CD4-positive, alpha-beta T cell treated with Interleukin-10 for 1 hour (primary cell): Measurements from ENCODE around the gene SNX21.

Experiments
- DNase-seq: peaks from one replicate; pipeline ENCODE4 v3.0.0-alpha.2; 2020

Gene SNX21

DNA sequence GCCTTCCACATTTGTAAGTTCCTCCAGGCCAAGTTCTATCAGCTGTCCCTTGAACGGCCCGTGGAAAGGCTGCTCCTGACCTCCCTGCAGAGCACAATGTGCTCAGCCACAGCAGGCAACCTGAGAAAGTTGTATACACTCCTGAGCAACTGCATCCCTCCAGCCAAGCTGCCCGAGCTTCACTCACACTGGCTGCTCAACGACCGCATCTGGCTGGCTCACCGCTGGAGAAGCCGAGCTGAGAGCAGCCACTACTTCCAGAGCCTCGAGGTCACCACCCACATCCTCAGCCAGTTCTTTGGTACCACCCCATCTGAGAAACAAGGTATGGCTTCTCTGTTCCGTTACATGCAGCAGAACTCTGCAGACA is 49.5 kb downstream of the SNX21 start:
- DNase-seq = no peak

DNA sequence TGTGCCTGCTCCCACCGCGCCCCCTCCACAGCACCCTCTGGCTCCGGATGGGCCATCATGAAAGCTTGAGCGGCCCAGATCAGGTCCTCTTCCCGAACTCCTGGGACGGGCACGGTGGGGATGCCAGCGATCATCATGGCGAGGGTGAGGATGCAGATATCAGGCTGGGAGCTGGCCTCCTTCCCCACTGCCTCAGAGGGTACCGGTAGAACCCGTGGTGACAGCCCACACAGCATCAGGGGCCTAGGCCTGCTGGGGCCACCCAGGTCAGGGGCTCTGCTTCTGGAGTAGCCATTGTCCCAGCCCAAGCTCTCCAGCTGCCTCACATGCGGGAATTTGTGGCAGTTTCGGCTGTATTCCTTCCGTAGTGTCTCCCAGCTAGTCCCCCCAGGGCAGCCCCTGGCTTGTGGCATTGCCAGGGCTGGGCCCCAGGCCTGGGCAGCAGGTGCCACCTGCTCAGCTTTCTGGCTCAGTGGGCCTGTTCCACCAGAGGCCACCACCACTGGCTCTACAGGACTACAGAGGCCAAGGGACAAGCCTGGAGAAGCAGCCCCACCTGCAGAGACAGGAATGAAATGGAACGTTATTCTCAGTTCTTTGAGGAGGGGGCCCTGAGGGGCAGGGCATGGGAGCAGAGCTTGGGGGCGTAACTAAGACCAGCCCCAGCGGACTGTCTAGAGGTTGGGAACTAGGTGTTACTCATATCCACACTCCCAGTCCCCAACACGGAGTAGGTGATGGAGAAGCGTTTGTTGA is 53.2 kb downstream of the SNX21 start:
- DNase-seq = no peak

DNA sequence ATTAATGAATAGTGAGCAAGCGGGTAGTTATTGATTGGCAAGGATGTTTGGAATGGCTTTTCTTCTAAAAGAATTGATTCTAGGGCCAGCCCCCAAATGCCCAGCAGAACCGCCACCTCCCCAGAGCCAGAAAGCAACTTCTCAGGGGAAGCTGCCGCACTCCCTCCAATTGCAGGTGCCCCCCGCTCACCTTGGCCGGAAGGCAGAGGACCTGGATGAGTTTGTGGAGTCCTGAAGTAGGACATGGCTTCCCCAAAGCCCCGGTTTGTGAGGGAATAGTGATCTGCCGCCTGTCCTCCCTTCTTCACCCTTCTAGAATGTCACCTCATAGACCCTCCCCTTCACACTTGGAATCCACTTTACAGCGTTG is 53.7 kb downstream of the SNX21 start, which contains the start of gene SPATA25:
Gene SPATA25, minus strand, starts transcription at position 277 of the 370 bp plus-strand sequence. Its CDS starts 32 bp downstream, at position 245.
- DNase-seq = no peak

DNA sequence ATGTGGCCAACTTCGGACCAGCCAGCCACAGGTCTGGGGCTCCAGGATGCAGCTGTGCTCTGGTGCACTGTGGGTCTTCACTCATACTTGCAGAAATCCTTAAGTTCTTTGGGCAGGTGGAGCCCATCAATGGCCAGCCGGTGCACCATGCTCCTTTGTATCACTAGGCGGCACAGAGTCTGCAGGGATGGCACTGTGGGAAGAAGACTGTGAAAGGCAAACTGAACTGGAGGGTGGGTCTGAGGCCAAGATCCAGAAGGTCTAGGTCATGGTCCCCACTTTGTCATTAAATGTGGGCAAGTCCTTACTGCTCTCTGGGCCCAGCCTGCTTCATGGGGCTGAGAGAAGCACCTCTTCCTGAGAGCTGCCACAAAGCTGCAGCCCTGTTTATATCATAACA is 55.1 kb downstream of the SNX21 start:
- no peak for DNase-seq

DNA sequence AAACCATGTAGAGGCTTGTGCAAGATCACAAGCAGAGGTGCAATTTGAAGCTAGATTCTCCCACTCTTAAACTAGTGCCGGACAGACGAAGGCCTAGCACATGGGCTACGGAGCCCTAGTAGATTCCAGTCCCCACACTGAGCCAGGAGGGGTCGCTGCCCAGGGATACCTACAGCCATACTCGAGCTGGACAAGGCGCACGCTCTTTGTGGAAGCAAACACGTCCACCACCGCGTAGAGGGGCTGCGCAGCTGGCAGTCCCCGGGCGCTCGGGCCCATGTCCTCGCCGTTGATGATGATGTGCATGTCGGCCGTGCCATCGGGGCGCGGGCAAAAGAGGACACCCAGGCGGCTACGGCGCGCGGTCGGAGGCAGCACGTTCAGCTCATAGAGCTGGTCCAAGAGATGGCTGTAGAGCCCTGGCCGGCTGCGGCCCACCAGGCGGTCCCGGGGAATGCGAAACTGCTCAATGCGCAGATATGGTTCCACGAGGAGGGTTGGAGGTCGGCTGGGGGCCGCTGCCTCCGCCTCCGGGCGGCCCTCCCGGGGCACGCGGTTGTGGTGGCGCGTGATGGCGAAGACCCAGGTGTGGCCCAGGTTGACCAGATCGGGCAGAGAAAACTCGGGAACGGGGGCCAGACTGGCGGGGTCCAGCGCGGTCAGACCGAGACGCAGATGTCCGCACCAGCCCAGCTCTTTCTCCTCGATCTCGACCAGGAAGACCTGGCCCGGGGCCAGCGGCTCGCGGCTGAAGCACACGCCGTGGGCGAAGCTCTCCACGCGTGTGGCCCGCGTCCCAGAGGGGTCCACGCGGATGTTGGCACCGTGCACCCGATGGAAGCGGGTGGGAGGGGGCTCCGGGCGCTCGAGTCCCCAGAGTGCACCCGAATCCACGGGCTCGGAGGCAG is 56.7 kb downstream of the SNX21 start:
- DNase-seq = peak; percentile 48

DNA sequence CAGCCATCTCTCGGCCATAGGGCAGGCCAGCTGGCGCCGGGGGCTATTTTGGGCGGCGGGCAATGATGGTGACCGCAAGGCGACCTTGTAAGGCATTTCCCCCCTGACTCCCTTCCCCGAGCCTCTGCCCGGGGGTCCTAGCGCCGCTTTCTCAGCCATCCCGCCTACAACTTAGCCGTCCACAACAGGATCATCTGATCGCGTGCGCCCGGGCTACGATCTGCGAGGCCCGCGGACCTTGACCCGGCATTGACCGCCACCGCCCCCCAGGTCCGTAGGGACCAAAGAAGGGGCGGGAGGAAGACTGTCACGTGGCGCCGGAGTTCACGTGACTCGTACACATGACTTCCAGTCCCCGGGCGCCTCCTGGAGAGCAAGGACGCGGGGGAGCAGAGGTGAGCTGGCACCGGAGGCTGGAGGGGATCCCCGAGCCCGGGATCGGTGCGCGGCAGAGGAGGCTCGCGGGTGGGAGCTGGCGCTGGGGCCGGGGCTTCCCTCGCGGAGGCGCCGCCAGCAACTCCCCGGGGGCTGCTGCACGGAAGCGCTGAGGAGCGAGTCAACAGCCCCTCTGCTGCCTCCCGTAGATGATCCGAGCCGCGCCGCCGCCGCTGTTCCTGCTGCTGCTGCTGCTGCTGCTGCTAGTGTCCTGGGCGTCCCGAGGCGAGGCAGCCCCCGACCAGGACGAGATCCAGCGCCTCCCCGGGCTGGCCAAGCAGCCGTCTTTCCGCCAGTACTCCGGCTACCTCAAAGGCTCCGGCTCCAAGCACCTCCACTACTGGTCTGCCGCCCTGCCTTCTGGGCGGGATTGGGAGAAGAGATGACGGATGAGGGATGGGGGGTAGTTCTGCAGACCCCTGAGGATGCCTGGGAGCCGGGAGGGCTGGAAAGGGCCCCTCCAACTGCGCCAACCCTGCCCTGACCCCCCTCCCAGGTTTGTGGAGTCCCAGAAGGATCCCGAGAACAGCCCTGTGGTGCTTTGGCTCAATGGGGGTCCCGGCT is 57.7 kb downstream of the SNX21 start, which contains the start of the genes CTSA and NEURL2:
Gene CTSA, plus strand, starts transcription at position 351 of the 999 bp plus-strand sequence. Its CDS starts 234 bp downstream, at position 585.
Gene NEURL2, minus strand, starts transcription at position 224 of the 999 bp plus-strand sequence. Its CDS starts 217 bp downstream, at position 7.
- peak; percentile 84 for DNase-seq

DNA sequence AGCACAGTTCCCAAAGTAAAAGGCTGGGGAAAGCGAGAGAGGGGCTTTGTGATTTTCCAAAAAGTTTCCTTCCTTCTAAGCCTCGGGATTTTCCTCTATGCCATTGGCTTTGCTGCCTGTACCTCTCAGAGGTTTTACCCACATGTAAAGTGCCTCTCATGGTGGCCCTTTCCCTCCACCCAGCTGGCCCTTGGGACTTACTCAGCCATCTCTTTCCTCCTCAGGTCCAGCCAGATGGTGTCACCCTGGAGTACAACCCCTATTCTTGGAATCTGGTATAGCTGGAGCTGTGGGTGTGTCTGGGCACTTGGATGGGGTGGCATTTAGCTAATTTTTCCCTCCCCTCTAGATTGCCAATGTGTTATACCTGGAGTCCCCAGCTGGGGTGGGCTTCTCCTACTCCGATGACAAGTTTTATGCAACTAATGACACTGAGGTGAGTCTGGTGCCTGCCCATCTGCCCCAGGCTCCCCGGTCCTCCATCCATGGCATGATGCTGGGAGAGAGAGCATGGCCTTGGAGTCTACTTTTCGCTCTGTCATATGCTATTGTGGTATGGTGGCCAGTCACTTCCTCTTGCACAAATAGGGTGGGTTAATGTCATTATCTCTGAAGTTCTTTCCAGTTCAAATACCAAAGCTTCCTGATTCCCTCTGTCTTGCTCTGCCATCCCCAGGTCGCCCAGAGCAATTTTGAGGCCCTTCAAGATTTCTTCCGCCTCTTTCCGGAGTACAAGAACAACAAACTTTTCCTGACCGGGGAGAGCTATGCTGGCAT is 58.6 kb downstream of the SNX21 start:
- no peak for DNase-seq
